Mesendoderm (in vitro differentiated cells): ENCODE data around the gene SPR.

ENCODE experiments used
- DNase-seq: peaks from one replicate; pipeline ENCODE4 v3.0.0; 2013
- H2AK5ac ChIP-seq: 2 replicates; pipeline ENCODE4 v1.6.1; 2013; ENCODE audit warnings: low read length, inconsistent platforms
- H2BK120ac ChIP-seq: 2 replicates; pipeline ENCODE4 v1.6.1; 2013; ENCODE audit warnings: low read depth, mild to moderate bottlenecking, low read length, moderate library complexity, mixed read lengths
- H2BK15ac ChIP-seq: replicated peaks from 2 replicates; pipeline ENCODE4 v1.6.1; 2013; ENCODE audit warnings: low read depth, mild to moderate bottlenecking, moderate library complexity
- H2BK5ac ChIP-seq: 2 replicates; pipeline ENCODE4 v1.6.1; 2013; ENCODE audit warnings: low read length, inconsistent platforms
- H3K18ac ChIP-seq: 2 replicates; pipeline ENCODE4 v1.6.1; 2013; ENCODE audit warnings: mild to moderate bottlenecking, low read length, mixed read lengths
- H3K23ac ChIP-seq: one replicate; pipeline ENCODE4 v1.6.1; 2013; ENCODE audit warnings: low read length
- H3K27ac ChIP-seq: 2 replicates; pipeline ENCODE4 v1.5.1; 2013; ENCODE audit warnings: low read depth, mild to moderate bottlenecking, inconsistent platforms, low read length, moderate library complexity
- H3K27me3 ChIP-seq: 2 replicates; pipeline ENCODE4 v1.6.1; 2013; ENCODE audit warnings: low read length, control low read depth, mild to moderate bottlenecking, inconsistent platforms; ENCODE audit not compliant: insufficient read depth, poor library complexity
- H3K36me3 ChIP-seq: 2 replicates; pipeline ENCODE4 v1.6.1; 2013; ENCODE audit warnings: low read length, inconsistent platforms; ENCODE audit not compliant: control insufficient read depth, insufficient read depth
- H3K4ac ChIP-seq: one replicate; pipeline ENCODE4 v1.6.1; 2013; ENCODE audit warnings: low read depth, mild to moderate bottlenecking, low read length, moderate library complexity
- H3K4me1 ChIP-seq: 2 replicates; pipeline ENCODE4 v1.6.1; 2013; ENCODE audit warnings: low read depth, low read length, inconsistent platforms; ENCODE audit not compliant: control insufficient read depth
- H3K4me2 ChIP-seq: 2 replicates; pipeline ENCODE4 v1.6.1; 2013; ENCODE audit warnings: low read length
- H3K4me3 ChIP-seq: 2 replicates; pipeline ENCODE4 v1.5.1; 2013; ENCODE audit warnings: mild to moderate bottlenecking, low read length
- H3K56ac ChIP-seq: one replicate; pipeline ENCODE4 v1.6.1; 2013; ENCODE audit warnings: low read length
- H3K79me1 ChIP-seq: 2 replicates; pipeline ENCODE4 v1.6.1; 2013; ENCODE audit warnings: low read length, inconsistent platforms
- H3K79me2 ChIP-seq: 2 replicates; pipeline ENCODE4 v1.6.1; 2013; ENCODE audit warnings: mild to moderate bottlenecking, low read length; ENCODE audit not compliant: control insufficient read depth, insufficient read depth
- H3K9ac ChIP-seq: 2 replicates; pipeline ENCODE4 v1.6.1; 2013; ENCODE audit warnings: low read length, inconsistent platforms
- H4K5ac ChIP-seq: one replicate; pipeline ENCODE4 v1.6.1; 2013; ENCODE audit warnings: low read length
- H4K8ac ChIP-seq: one replicate; pipeline ENCODE4 v1.6.1; 2013; ENCODE audit warnings: low read depth, mild to moderate bottlenecking, control low read depth, low read length, moderate library complexity
- WGBS: extraction: QIAGEN DNeasy Blood & Tissue Kit; methylation state at CpG from one replicate; pipeline ENCODE4 v1.1.7; 2013; ENCODE audit warnings: low lambda C conversion rate, missing lambda C conversion rate; ENCODE audit not compliant: insufficient coverage; ENCODE audit errors: extremely low coverage; 5-methylcytosine and 5-hydroxymethylcytosine counted together

The SPR gene

DNA sequence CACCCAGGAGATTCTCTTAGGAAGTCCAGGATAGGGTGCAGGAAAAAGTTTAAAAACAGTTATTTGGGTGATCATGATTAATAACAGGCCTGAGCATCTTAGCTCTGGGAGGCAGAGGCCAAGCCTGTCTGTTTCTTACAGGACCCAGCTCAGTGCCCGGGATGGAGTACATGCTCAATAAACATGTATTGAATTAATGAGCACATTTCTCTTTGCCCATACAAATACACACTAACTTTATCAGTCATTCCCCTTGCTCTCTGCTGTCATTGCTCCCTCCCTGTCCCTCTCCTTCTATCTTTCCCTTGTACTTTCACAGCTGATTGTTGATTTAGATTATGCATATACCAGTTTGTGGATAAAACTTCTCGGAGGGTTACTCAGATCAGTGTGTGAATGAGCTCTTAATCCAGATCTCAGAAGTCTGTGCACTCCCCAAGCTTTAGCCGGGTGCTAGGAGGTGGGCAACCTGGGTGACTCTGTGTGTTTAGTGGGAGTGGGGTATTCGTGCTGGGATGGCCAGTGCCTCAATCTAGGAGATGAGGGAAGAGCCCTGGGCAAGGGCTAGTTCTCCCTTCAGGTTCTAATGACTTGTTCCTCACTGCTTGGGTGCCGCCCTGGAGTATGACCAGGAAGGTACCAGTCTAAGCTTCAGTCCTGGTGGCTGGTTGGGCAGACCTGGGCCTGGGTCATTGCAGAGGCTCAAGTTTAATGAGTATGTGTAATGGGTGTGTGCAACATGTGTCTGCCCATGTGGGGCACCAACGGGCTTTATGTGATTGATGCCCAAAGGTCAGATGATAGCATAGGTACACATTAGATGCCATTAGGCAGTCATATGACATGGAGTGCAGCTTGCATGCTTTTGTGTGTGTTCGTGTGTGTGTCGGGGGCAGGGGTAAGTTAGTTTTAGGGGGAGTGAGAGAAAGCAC, 40.7 kb downstream of the SPR start:
- WGBS, result no CpG with 5 or more reads among the region's 8 CpGs
- no peaks in the 10 kb centered on the region for H3K79me2 ChIP-seq
- no peak for DNase-seq
- H4K5ac ChIP-seq, result no peak overlapping the region
- no peak overlapping the region for H3K56ac ChIP-seq
- peaks cover 49% of the 10 kb centered on the region for H3K27me3 ChIP-seq
- no peak overlapping the region for H3K4ac ChIP-seq
- H2BK120ac ChIP-seq, result no peak overlapping the region
- no peak overlapping the region for H2BK15ac ChIP-seq
- H2BK5ac ChIP-seq, result no peak overlapping the region
- H3K23ac ChIP-seq, result no peak overlapping the region
- H3K4me1 ChIP-seq, result no peaks in the 10 kb centered on the region
- H3K27ac ChIP-seq, result no peak overlapping the region
- H3K9ac ChIP-seq, result no peak overlapping the region
- no peak overlapping the region for H3K18ac ChIP-seq
- no peaks in the 10 kb centered on the region for H3K79me1 ChIP-seq
- H2AK5ac ChIP-seq, result no peak overlapping the region
- H4K8ac ChIP-seq, result no peak overlapping the region
- no peak overlapping the region for H3K4me2 ChIP-seq
- no peaks in the 10 kb centered on the region for H3K36me3 ChIP-seq
- H3K4me3 ChIP-seq, result no peak overlapping the region

GRCh38 chr2:72929010-72929409, 41.8 kb downstream of the SPR start:
- no CpG with 5 or more reads among the region's 1 CpG for WGBS
- H3K4me3 ChIP-seq, result no peak overlapping the region
- H3K56ac ChIP-seq, result no peak overlapping the region
- no peak overlapping the region for H4K5ac ChIP-seq
- no peak overlapping the region for H3K18ac ChIP-seq
- H3K23ac ChIP-seq, result no peak overlapping the region
- peaks cover 39% of the 10 kb centered on the region for H3K27me3 ChIP-seq
- H3K4me2 ChIP-seq, result no peak overlapping the region
- H3K36me3 ChIP-seq, result no peaks in the 10 kb centered on the region
- no peaks in the 10 kb centered on the region for H3K79me2 ChIP-seq
- H3K27ac ChIP-seq, result no peak overlapping the region
- no peak overlapping the region for H2AK5ac ChIP-seq
- no peaks in the 10 kb centered on the region for H3K79me1 ChIP-seq
- H2BK120ac ChIP-seq, result no peak overlapping the region
- no peak for DNase-seq
- H3K9ac ChIP-seq, result no peak overlapping the region
- no peak overlapping the region for H4K8ac ChIP-seq
- no peaks in the 10 kb centered on the region for H3K4me1 ChIP-seq
- no peak overlapping the region for H3K4ac ChIP-seq
- H2BK5ac ChIP-seq, result no peak overlapping the region
- H2BK15ac ChIP-seq, result no peak overlapping the region

DNA sequence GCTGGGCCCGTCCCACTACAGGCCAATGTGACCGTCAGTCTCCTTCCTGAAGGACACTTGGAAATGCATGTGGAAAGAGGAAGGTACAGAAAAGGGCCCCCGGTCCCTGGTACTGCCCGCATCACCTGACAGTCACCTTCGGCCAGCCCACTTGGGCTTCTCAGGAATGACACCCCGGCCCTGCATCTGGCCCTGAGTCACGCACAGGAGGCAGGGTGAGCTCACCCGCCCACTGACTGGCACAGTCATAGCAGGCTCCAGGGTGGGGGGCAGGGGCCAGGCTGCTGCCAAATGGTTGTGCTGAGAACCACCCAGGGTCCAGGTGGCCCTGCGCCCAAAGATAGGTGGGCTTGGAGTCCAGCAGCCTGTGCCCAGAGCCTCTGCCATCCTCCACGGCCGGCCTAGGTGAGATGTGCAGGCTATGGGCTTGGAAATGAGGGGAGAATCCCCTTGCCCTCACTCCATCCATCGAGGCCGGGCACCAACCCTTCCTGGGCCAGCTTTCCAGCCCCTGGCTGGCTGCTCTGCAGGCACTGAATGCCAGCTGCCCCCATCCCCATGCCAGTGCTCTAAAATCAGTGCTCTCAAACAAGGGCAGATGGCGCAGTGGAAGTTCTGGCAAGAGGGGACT, 44.2 kb downstream of the SPR start:
- H3K4me3 ChIP-seq, result no peak overlapping the region

GRCh38 chr2:72932045-72932740, 45.0 kb downstream of the SPR start:
- H3K4me3 ChIP-seq, result no peak overlapping the region
- no peak overlapping the region for H4K8ac ChIP-seq
- no peaks in the 10 kb centered on the region for H3K79me2 ChIP-seq
- no peak overlapping the region for H3K23ac ChIP-seq
- H3K4ac ChIP-seq, result no peak overlapping the region
- no peak overlapping the region for H2AK5ac ChIP-seq
- H3K4me1 ChIP-seq, result no peaks in the 10 kb centered on the region
- no peak overlapping the region for H2BK120ac ChIP-seq
- H3K27ac ChIP-seq, result no peak overlapping the region
- no peaks in the 10 kb centered on the region for H3K79me1 ChIP-seq
- no peak overlapping the region for H2BK5ac ChIP-seq
- no peaks in the 10 kb centered on the region for H3K36me3 ChIP-seq
- no peak overlapping the region for H2BK15ac ChIP-seq
- no peak overlapping the region for H4K5ac ChIP-seq
- peaks cover 14% of the 10 kb centered on the region for H3K27me3 ChIP-seq
- no peak overlapping the region for H3K9ac ChIP-seq
- no peak overlapping the region for H3K18ac ChIP-seq
- no CpG with 5 or more reads among the region's 5 CpGs for WGBS
- no peak overlapping the region for H3K4me2 ChIP-seq
- no peak overlapping the region for H3K56ac ChIP-seq
- no peak for DNase-seq

More for the DNA sequence above, 44.2 kb downstream of the SPR start:
- H2BK120ac ChIP-seq, result no peak overlapping the region
- H3K4me1 ChIP-seq, result no peaks in the 10 kb centered on the region
- H3K4ac ChIP-seq, result no peak overlapping the region
- H2BK15ac ChIP-seq, result no peak overlapping the region
- no peak overlapping the region for H2AK5ac ChIP-seq
- H3K79me2 ChIP-seq, result no peaks in the 10 kb centered on the region
- DNase-seq, result no peak
- no peak overlapping the region for H3K18ac ChIP-seq
- H3K79me1 ChIP-seq, result no peaks in the 10 kb centered on the region
- no peak overlapping the region for H4K5ac ChIP-seq
- no peak overlapping the region for H3K9ac ChIP-seq
- H3K27ac ChIP-seq, result no peak overlapping the region
- peaks cover 21% of the 10 kb centered on the region for H3K27me3 ChIP-seq
- no peak overlapping the region for H3K23ac ChIP-seq
- H3K56ac ChIP-seq, result no peak overlapping the region
- no CpG with 5 or more reads among the region's 14 CpGs for WGBS
- no peak overlapping the region for H4K8ac ChIP-seq
- H2BK5ac ChIP-seq, result no peak overlapping the region
- H3K4me2 ChIP-seq, result no peak overlapping the region
- H3K36me3 ChIP-seq, result no peaks in the 10 kb centered on the region

DNA sequence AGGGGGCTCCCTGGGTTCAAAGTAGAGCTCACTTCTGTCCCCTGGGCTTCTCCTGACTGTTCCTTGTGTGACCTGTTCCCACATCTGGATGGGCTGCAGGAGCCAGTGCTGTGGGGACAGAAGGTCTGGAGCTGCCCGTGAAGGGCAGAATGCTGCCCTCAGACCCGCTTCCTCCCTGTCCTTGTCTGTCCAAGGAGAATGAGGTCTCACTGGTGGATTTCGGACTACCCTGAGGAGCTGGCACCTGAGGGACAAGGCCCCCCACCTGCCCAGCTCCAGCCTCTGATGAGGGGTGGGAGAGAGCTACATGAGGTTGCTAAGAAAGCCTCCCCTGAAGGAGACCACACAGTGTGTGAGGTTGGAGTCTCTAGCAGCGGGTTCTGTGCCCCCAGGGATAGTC, 45.6 kb downstream of the SPR start:
- H4K8ac ChIP-seq, result no peak overlapping the region
- no peak overlapping the region for H2BK5ac ChIP-seq
- no peak overlapping the region for H2AK5ac ChIP-seq
- H3K27me3 ChIP-seq, result peaks cover 10% of the 10 kb centered on the region
- H3K4me3 ChIP-seq, result no peak overlapping the region
- H2BK120ac ChIP-seq, result no peak overlapping the region
- H3K4ac ChIP-seq, result no peak overlapping the region
- no peak overlapping the region for H4K5ac ChIP-seq
- no peak overlapping the region for H3K23ac ChIP-seq
- H3K79me1 ChIP-seq, result no peaks in the 10 kb centered on the region
- H3K27ac ChIP-seq, result no peak overlapping the region
- WGBS, result no CpG with 5 or more reads among the region's 4 CpGs
- no peak overlapping the region for H3K4me2 ChIP-seq
- H3K9ac ChIP-seq, result no peak overlapping the region
- H3K4me1 ChIP-seq, result no peaks in the 10 kb centered on the region
- no peak overlapping the region for H3K18ac ChIP-seq
- no peak overlapping the region for H3K56ac ChIP-seq
- H3K79me2 ChIP-seq, result no peaks in the 10 kb centered on the region
- no peak overlapping the region for H2BK15ac ChIP-seq
- no peak for DNase-seq
- H3K36me3 ChIP-seq, result no peaks in the 10 kb centered on the region
